Upper lobe of left lung (tissue), 6 donors: Measurements from ENCODE around the gene CAMSAP1. TPM values are rescaled to one million over a fixed set of nuclear protein-coding genes. Genes with fewer than 3 reads are reported as not detected.

Experiments
- ATAC-seq, 2 donors: fragments of 200-7000 bp; cut with Tn5 transposase; one replicate each; pipeline ENCODE4 v1.9.1; 2022; ENCODE audit warnings: mild to moderate bottlenecking in 2 of 2, moderate library complexity in 2 of 2; ENCODE audit not compliant: low FRiP score in 2 of 2
- DNase-seq, 2 donors: peaks; one replicate each; pipeline ENCODE4 v3.0.0-alpha.2; 2019 to 2020
- H3K27ac ChIP-seq, 4 donors: fragments of 200-600 bp; sonication (generic); one replicate each; pipeline ENCODE4 v1.5.1; 2016 to 2019
- H3K27me3 ChIP-seq, 4 donors: fragments of 200-600 bp; sonication (generic); one replicate each; pipeline ENCODE4 v1.5.1; 2017 to 2019
- H3K36me3 ChIP-seq, 4 donors: fragments of 200-600 bp; sonication (generic); one replicate each; pipeline ENCODE4 v1.5.1; 2016 to 2019
- H3K4me1 ChIP-seq, 4 donors: fragments of 200-600 bp; sonication (generic); one replicate each; pipeline ENCODE4 v1.5.1; 2018 to 2019
- H3K4me3 ChIP-seq, 4 donors: fragments of 200-600 bp; sonication (generic); one replicate each; pipeline ENCODE4 v1.5.1; 2017 to 2019; ENCODE audit warnings: mild to moderate bottlenecking in 2 of 4, moderate library complexity in 1 of 4
- H3K9me3 ChIP-seq, 4 donors: fragments of 200-600 bp; sonication (generic); one replicate each; pipeline ENCODE4 v1.5.1; 2018 to 2019
- CTCF ChIP-seq, 6 experiments: fragments of 450-650 bp in 4 of 6; fragments of 200-600 bp in 2 of 6; sonication (generic) in 2 of 6; IDR thresholded peaks; one replicate each; pipeline ENCODE4 v1.5.1; 2016 to 2019; ENCODE audit warnings: antibody characterized with exemption in 6 of 6
- EP300 ChIP-seq, 4 donors: sonication (generic); formaldehyde crosslinking; IDR thresholded peaks; one replicate each; pipeline ENCODE4 v1.5.1; 2017; ENCODE audit warnings: antibody characterized with exemption in 4 of 4, control low read depth in 2 of 4
- POLR2A ChIP-seq, 4 donors: fragments of 450-650 bp; IDR thresholded peaks; one replicate each; pipeline ENCODE4 v1.5.1; 2016 to 2017; ENCODE audit warnings: antibody characterized with exemption in 4 of 4, mild to moderate bottlenecking in 2 of 4
- POLR2AphosphoS5 ChIP-seq, 2 donors: sonication (generic); formaldehyde crosslinking; IDR thresholded peaks; one replicate each; pipeline ENCODE4 v1.5.1; 2017; ENCODE audit warnings: antibody characterized with exemption in 2 of 2
- WGBS, 2 donors: methylation state at CpG; one replicate each; pipeline ENCODE4 v1.1.5; 2017 to 2018; 5-methylcytosine and 5-hydroxymethylcytosine counted together
- total RNA-seq, 6 donors: library from RNA; depleted of rRNA in 4 of 6; stranded (reverse); fragments of >200 nt in 4 of 6; gene quantifications; one replicate each; pipeline versions ENCODE4 v1.1.0 to v1.2.1, GENCODE V29; 2016 to 2021
- donor health status: DM: no; HTN: no; CAD: no; lungs with moderate emphysema.
- donor health status: DM: no; HTN: yes; CAD: no; lungs with severe emphysema.

CAMSAP1 gene
- total RNA-seq, 6 donors from 2014 or later = 29.9 to 39.7 (median 34.1) TPM

DNA sequence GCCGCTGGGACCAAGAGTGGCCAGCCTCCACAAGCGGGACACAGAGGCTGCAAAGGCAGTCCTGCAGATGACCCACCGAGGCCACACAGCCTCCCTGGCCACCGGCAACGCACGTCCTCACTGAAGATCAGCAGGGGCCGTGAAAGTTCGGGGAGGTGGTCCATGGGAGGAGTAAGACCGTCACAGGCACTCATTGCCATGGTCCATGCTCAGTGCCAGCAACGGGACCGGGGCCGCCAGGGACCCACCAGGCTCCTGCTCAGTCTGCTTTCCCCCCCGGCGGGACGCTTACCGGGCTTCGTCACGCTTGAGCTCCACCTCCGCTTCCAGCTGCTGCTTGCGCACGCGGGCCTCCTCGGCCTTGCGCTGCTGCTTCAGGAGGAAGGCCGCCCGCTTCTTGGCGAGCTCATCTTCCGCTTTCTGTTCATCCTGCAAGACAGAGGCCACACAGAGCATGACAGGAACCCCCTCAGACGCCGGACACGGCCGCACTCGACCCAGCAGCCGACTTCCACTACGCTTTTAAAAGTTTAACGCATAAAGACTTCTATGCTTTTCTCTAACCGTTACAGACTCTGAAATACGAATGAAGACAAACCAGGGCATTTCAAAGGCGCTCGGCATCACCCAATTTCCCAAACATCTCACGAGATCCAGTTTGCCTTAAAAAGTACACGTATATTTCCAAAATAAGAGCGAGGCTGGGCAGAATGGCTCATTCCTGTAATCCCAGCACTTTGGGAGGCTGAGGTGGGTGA lies 88.4 kb downstream of the CAMSAP1 start:
- TF ChIP-seq POLR2AphosphoS5 (IDR thresholded peaks at IDR 0.05) (no peak), POLR2A (IDR thresholded peaks at IDR 0.05) (no peak), CTCF (IDR thresholded peaks at IDR 0.05) (no peak), EP300 (IDR thresholded peaks at IDR 0.05) (no peak)
- no peak overlapping the region for H3K4me3 ChIP-seq
- ATAC-seq (no peak), DNase-seq (no peak)
- WGBS, 2 donors = 95 to 96% methylated on average over 37 to 43 of the region's 43 CpGs
- no peaks in the 10 kb centered on the region for H3K4me1 ChIP-seq
- no peaks in the 10 kb centered on the region for H3K27me3 ChIP-seq
- H3K27ac ChIP-seq = no peak overlapping the region
- no peaks in the 10 kb centered on the region for H3K9me3 ChIP-seq
- peaks cover 34 to 100% (median 88%) of the 10 kb centered on the region in 4 donors for H3K36me3 ChIP-seq

- DNase-seq = no peak
- no peak overlapping the region for H3K4me3 ChIP-seq
- 96 to 97% methylated on average over 61 to 66 of the region's 66 CpGs for WGBS, 2 donors
Observed at GRCh38 chr9:135817951-135818717, 89.2 kb downstream of the CAMSAP1 start.

GRCh38 chr9:135816651-135816970 lies 90.7 kb downstream of the CAMSAP1 start:
- Histone ChIP-seq H3K4me3 (no peak overlapping the region), H3K9me3 (no peaks in the 10 kb centered on the region), H3K4me1 (no peaks in the 10 kb centered on the region), H3K27me3 (no peaks in the 10 kb centered on the region), H3K27ac (no peak overlapping the region), H3K36me3 (peaks cover 39 to 100% (median 82%) of the 10 kb centered on the region in 4 donors)
- 94% methylated on average over 12 of the region's 12 CpGs for WGBS, 2 donors
- TF ChIP-seq CTCF (IDR thresholded peaks at IDR 0.05) = no peak
- TF ChIP-seq POLR2A (IDR thresholded peaks at IDR 0.05) = no peak
- TF ChIP-seq POLR2AphosphoS5 (IDR thresholded peaks at IDR 0.05) = no peak
- no peak for TF ChIP-seq EP300 (IDR thresholded peaks at IDR 0.05)
- DNase-seq (no peak), ATAC-seq (no peak)

More at GRCh38 chr9:135817951-135818717, 89.2 kb downstream of the CAMSAP1 start:
- Histone ChIP-seq H3K27ac (no peak overlapping the region), H3K4me1 (no peaks in the 10 kb centered on the region), H3K9me3 (no peaks in the 10 kb centered on the region), H3K36me3 (peaks cover 39 to 100% (median 87%) of the 10 kb centered on the region in 4 donors), H3K27me3 (no peaks in the 10 kb centered on the region)
- no peak for ATAC-seq
- no peak for TF ChIP-seq POLR2AphosphoS5 (IDR thresholded peaks at IDR 0.05)
- no peak for TF ChIP-seq POLR2A (IDR thresholded peaks at IDR 0.05)

GRCh38 chr9:135815830-135816650 lies 91.3 kb downstream of the CAMSAP1 start:
- ATAC-seq = peak in 1 of 2 donors; percentile 16
- DNase-seq = no peak

More at GRCh38 chr9:135815830-135816650, 91.3 kb downstream of the CAMSAP1 start:
- Histone ChIP-seq H3K9me3 (no peaks in the 10 kb centered on the region), H3K4me1 (no peaks in the 10 kb centered on the region), H3K4me3 (no peak overlapping the region), H3K27me3 (no peaks in the 10 kb centered on the region), H3K27ac (no peak overlapping the region), H3K36me3 (peaks cover 40 to 100% (median 82%) of the 10 kb centered on the region in 4 donors)
- WGBS, 2 donors = 92 to 94% methylated on average over 27 to 28 of the region's 28 CpGs
- TF ChIP-seq EP300 (IDR thresholded peaks at IDR 0.05) (no peak), CTCF (IDR thresholded peaks at IDR 0.05) (no peak), POLR2AphosphoS5 (IDR thresholded peaks at IDR 0.05) (no peak), POLR2A (IDR thresholded peaks at IDR 0.05) (no peak)
